Measurements from ENCODE around the gene COL6A2.

DNA sequence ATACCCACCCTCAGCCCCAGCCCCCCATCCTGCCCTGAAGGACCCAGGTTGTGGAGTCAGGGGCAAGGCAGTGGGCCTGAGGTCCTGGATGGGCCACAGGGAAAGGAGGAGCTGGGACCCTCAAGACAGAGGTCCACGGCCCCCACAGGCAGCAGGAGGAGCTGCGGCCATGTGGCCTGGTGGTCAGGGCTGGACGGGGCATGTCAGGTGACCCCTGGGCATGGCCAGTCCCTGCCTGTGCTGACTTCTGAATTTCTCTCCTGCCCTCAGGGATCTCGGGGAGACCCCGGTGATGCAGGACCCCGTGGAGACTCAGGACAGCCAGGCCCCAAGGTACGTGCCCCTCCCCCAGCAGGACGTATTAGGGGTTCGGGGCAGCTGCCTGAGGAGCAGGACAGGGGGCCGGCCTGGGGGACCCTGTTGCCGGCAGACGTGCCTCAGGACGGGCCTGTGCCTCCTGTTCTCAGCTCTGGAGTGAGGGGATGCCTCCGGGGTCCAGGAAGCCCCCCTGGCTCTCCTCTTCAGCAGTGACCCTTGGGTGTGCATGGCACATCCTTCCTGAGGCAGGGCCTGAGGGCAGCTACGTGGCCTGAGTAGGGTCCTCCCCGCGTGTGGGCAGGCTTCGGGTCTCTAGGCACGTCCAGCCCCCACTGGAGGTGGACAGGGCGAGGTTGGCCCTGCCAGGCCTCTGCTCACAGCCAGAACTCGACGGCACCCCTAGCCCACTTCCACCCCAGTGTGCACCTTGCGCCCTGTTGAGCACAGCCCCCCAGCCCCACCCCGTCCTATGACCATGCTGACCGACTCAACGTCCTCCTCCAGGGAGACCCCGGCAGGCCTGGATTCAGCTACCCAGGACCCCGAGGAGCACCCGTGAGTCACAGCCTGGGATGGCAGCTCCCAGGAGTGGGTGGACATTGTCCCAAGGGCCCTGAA is 23.6 kb downstream of the COL6A2 start:
- TF ChIP-seq, protein P1, sequence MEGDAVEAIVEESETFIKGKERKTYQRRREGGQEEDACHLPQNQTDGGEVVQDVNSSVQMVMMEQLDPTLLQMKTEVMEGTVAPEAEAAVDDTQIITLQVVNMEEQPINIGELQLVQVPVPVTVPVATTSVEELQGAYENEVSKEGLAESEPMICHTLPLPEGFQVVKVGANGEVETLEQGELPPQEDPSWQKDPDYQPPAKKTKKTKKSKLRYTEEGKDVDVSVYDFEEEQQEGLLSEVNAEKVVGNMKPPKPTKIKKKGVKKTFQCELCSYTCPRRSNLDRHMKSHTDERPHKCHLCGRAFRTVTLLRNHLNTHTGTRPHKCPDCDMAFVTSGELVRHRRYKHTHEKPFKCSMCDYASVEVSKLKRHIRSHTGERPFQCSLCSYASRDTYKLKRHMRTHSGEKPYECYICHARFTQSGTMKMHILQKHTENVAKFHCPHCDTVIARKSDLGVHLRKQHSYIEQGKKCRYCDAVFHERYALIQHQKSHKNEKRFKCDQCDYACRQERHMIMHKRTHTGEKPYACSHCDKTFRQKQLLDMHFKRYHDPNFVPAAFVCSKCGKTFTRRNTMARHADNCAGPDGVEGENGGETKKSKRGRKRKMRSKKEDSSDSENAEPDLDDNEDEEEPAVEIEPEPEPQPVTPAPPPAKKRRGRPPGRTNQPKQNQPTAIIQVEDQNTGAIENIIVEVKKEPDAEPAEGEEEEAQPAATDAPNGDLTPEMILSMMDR (IDR thresholded peaks at IDR 0.05; ENCODE audit: poor library complexity) = no peak
- TF ChIP-seq EZH2 (IDR thresholded peaks at IDR 0.05; ENCODE audit: borderline replicate concordance) = no peak
- no peak for TF ChIP-seq EZH2phosphoT487 (IDR thresholded peaks at IDR 0.05; ENCODE audit: low read depth, severe bottlenecking, unreplicated experiment)
